GM18861 (cell line): ENCODE results near the gene GSE1.
A peak's percentile ranks its signal among the peaks of the same experiment; 100 is the strongest.

Experiments
- ATAC-seq: cut with Tn5 transposase; IDR thresholded peaks from one replicate; pipeline ENCODE4 v1.9.1; 2021; ENCODE audit not compliant: unreplicated experiment

GSE1 gene

DNA sequence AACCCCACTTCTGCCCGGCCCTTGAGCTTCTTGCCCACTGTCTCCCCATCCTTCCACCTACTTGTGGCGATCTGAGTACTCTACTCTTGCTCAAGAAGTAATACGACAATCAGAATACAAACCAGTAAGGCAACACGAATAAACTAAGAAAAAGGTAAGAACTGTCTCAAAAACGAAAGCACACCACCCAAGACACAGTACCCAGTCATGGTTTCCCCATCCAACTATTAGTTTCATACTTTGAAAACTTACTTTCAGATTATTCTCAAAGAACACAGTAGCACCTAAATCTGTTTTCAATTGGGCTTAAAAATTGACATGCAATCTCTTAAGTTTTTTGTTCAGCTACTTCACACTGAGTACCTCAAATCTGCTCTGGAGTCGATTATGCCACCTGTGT lies 61.7 kb downstream of the GSE1 start:
- no peak for ATAC-seq

GRCh38 chr16:85675251-85675874 lies 62.2 kb downstream of the GSE1 start:
- no peak for ATAC-seq

DNA sequence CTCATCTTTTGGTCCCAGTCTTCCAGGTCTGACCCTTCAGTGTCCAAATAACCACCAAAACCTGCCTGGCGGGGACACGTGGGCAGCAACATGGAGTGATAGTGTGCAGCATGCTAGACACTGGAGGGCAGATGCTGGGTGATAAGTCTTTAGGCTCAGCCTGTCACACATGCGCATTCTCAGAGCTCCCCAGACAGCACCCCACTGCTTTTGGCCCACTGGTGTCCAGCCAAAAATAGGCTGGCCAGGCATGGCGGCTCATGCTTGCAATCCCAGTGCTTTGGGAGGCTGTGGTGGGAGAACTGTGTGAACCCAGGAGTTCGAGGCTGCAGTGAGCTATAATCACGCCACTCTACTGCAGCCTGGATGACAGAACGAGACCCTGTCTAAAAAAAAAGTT lies 63.3 kb downstream of the GSE1 start:
- ATAC-seq = no peak

DNA sequence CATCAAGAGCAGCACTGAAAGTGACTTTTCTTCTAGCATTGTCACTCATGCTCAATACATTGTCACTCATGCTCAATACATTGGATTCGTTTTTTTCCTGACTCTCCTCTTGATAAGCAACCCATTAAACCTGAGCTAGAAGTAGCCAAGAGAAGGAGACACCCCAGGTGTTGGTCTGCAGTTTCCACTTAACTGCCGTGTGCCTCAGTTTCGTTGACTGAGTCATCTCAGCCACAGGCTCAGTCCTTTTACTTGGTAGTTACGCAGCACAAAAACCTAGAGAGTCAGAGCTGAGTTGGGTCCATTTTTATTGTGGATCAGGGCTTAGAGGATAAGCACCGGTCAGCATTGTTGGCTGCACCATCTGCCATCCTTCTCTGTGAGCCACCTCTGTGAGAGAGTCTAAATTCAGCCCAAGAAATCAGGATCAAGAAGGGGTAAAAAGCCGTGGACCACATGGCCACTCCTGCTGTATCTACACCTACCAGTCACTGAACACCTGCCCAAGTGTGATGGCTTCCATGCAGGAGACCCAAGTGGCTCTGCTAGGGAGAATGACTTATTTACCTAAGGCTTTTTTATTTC lies 64.4 kb downstream of the GSE1 start:
- ATAC-seq = no peak

- no peak for ATAC-seq
Measured at GRCh38 chr16:85678016-85678415, 64.9 kb downstream of the GSE1 start.

DNA sequence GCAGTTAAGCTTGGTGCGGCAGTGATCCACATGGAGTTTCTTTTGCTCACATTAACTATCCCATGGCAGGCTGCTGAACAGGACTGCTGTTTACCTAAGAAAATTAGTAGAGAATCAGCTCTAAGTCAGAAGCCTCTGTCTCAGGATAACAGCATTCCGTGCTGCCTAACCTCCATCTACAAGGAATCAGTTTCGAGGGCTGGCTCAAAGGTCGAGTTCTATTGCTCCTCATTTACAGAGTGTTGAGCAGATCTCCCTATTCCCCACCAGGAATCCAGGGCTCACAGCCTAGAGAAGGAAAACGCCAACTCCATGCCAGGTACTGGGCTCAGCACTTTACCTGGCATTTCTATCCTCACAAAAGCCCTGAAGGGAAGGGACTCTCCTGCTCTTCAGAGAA lies 65.7 kb downstream of the GSE1 start:
- no peak for ATAC-seq

DNA sequence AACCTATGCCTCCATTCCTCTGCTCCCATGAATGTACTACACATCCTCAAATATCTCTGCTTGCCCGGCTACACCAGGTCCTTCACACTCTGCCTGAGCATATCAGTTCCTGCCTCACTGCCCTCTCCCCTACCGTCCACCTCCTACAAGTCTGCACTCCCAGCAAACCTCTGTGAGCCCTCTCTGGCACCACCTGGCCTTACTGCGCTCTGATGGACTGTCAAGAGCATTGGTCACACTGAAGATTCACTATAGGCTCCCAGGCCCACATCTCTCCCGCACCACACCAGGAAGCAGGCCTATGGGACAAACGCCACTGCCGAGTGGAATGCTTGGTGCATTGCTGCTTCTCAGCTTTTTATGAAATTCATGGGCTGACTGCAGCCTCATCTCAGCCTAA lies 66.7 kb downstream of the GSE1 start:
- no peak for ATAC-seq

DNA sequence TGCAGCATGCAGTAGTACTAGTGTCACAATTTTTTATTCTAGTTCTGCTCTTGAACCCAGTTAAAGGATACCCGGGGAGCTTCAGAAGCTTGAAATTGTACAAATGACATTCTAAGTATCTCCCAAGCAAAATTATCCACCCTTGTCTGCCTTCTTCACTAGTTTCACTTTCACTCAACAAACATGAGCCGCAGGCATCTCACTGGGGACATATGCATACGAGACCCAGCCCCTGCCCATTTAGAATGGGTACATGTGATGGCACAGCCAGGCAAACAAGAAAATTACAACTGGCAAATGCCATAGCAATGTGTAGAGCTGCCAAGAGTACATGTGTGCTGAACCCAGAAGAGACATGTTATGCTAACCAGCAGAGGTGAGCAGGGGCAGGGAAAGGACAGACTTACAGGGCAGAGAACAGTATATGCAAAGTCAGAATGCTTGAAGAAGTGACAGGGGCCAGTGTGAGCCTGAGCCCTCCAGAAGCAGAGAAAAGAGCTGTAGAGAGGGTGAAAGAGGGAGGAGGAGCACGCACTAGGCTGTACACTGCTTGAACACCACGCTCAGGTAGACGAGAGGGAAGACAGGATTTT lies 67.3 kb downstream of the GSE1 start:
- no peak for ATAC-seq

GRCh38 chr16:85681255-85681654 lies 68.1 kb downstream of the GSE1 start:
- ATAC-seq = no peak

DNA sequence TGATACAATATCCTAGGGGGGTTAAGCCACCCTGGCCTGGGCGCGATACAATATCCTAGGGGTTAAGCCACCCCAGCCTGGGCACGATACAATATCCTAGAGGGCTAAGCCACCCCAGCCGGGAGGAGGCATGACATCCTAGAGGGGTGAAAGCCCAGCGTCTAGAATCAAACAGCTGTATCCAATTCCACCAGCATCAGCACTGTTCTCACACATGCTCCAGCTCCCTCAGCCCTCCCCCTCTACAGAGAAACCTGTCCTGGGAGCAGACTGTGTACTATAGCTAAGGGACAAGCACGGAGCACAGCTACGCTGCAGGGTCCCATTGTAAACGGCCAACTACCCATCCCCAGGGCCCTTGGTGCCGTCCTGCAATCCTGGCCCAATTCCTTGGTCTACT lies 69.4 kb downstream of the GSE1 start:
- no peak for ATAC-seq

GRCh38 chr16:85683363-85683762 lies 70.2 kb downstream of the GSE1 start:
- no peak for ATAC-seq

- no peak for ATAC-seq
Measured at GRCh38 chr16:85685251-85685650, 72.1 kb downstream of the GSE1 start.

DNA sequence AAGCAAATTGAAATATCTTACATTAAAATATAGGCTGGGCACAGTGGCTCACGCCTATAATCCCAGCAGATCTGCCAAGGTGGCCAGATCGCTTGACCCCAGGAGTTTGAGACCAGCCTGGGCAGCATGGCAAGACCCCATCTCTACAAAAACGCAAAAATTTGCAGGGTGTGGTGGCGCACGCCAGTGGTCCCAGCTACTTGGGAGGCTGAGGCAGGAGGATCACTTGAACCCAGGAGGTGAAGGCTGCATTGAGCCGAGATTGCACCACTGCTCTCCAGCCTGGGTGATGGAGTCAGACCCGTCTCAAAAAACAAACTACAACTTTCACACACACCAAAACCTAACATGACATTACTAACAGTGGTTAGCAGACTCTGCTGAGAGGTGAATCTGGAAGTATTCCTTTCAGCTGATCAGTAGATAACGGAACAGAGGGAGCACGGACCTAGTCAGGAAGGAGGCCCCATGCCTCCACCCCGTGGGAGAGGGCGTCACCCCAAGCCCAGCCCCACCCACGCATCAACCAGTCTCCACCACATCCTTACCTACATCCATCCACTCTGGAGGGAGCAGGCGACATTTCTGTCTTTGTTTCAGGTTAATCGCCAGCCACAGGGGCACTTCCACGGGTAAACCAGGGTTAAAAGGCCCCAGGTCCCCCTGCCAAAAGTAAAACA lies 73.9 kb downstream of the GSE1 start:
- ATAC-seq = no peak

DNA sequence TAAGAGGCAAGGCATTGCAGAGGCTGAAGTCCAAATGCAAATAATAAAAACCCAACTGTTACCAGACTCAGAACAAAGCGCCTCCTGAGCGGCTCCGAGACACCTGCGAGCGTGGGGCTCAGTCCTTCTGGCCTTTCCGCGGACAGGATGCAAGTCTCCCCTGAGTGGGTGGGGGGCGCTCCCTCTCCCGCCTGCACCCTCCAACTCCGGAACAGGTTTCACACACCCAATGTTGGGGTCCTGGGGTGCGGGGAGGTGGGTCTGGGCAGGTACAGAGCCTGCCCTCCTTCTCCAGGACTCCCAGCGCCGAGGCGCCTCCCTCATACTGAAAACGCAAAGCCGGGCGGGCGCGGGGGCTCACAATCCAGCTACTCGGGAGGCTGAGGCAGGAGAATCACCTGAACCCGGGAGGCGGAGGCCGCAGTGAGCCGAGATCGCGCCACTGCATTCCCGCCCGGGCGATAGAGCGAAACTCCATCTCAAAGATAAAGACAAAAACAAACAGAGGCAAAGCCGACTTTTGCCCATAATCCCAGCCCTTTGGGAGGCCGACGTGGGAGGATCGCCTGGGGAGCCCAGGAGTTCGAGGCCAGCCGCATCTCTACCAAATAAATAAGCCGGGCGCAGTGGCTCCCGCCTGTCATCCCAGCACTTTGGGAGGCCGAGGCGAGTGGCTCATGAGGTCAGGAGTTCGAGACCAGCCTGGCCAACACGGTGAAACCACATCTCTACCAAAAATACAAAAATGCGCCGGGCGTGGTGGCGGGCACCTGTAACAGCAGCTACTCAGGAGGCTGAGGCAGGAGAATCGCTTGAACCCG lies 74.7 kb downstream of the GSE1 start:
- no peak for ATAC-seq

GRCh38 chr16:85688586-85689284 lies 75.6 kb downstream of the GSE1 start, which contains the start of gene GINS2:
Gene GINS2 (minus strand): TSS chr16:85688954. CDS start chr16:85688898, 56 bp downstream.
- ATAC-seq = peak; percentile 83

- ATAC-seq = no peak
Measured at GRCh38 chr16:85689285-85689949, 76.3 kb downstream of the GSE1 start.

GRCh38 chr16:85689950-85690320 lies 76.8 kb downstream of the GSE1 start:
- no peak for ATAC-seq

DNA sequence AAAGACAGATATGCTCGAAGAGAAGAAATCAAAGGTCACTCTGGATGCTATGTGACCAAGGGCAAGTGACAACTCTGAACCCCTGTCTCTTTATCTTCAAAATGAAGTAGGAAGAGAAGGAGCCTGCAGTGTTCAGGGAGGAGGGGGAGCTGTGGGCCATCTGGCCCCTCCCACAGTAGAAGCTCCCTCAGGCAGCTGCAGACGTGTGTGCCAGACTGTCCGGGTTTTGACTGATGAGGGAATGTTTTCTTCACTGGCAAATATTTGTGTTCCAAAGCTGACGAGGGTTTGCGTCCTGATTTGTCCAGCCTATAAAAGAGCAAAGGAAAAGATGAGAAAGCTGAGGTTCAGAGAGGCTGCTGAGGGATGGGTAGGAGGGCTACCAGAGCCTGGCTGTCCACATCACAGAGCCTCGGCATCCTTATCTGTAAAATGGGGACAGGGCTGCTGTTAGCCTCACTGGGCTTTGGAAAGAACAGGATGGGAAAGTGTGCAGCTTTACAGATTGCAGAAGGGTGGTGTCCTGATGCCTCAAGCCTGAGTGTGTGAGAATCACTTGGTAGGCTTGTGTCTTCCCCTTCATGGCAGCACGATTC lies 77.4 kb downstream of the GSE1 start:
- ATAC-seq = no peak

DNA sequence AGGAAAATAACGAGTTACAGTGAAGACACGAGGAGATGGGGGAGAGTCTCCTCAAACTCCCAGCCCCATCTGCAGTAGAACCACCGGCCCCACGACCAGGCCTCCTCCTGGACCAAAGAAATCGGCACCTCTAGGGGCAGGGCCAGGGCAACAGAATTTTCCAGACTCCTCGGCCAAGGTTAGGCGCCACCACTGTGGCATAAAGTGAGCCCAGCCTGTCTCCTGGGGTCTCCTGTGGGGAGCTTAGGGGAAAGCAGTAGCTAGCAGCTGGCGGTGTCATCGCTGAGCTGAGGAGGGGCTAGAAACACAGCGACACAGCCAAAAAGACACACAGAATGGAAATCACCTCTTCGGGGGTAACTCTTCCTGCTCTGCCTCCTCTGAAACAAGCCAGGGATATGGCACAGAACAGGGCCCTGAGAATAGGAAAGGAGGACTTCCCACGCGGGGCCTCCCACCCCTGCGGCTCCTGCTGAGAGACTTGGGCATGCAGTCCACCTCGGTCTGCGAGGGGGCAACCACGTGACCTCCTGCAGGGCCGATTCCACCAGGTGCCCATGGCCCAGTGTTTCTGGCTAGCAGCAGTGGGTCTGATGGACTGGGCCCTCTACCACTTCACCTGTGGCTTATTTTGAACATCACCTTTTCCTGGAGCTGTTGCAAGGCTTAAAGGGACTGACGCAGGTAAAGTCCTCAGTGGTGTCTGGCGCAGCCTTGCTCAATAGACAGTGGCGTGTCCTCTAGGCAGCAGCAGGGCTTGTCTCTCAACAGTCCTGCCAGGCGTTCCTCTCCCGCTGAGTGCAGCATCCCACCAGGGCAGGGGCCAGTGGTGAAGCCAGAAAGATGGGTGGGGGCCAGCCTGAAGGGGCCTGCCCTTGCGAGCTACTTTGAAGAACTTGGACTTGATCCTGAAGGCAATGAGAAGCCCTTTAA lies 82.3 kb downstream of the GSE1 start:
- no peak for ATAC-seq
